ENCODE data around the gene MARK3. TPM values are rescaled to one million over a fixed set of nuclear protein-coding genes. Genes with fewer than 3 reads are reported as not detected.

The MARK3 gene
- total and polyA plus RNA-seq, 2 of the 4 experiments (the other 2 are of a cell fraction), result 78.5 to 80.5 TPM

GRCh38 chr14:103391048-103391447 lies 5.8 kb downstream of the MARK3 start:
- POLR2A ChIA-PET (ENCODE audit: unreplicated experiment), result interaction anchor here (0.6 to 0.8 kb wide), 2 partner anchors 57 to 321 kb away, joined by 3 to 9 read pairs; partner anchors contain the start of gene EIF5
- no CpG with 5 or more reads among the region's 4 CpGs for WGBS, 2 experiments (ENCODE audit: extremely low coverage in 2 of 2, insufficient read length in 1 of 2)
- Histone ChIP-seq H3K4me2 (ENCODE audit: low read depth, low read length) (no peak overlapping the region), H3K23ac (ENCODE audit: low read depth, low read length) (no peak overlapping the region), H3K9ac (ENCODE audit: low read depth, low read length) (no peak overlapping the region), H3K79me1 (ENCODE audit: low read depth in 1 of 2, low read length in 2 of 2) (peaks cover 0 to 39% of the 10 kb centered on the region in 2 experiments; a peak in 2 of 4 replicates), H2BK15ac (ENCODE audit: low read depth, low read length) (no peak overlapping the region), H3K27me3 (ENCODE audit: control insufficient read depth, insufficient read depth, low read length) (no peaks in the 10 kb centered on the region), H3K56ac (ENCODE audit: extremely low read depth, insufficient read depth, low read length) (no peak overlapping the region), H2AFZ (replicated peaks; ENCODE audit: low read length, poor library complexity) (no peak overlapping the region), H3K14ac (replicated peaks; ENCODE audit: low read depth, low read length) (no peak overlapping the region), H4K5ac (ENCODE audit: low read depth, low read length) (no peak overlapping the region), H2BK5ac (ENCODE audit: low read depth, low read length, poor library complexity, severe bottlenecking) (no peak overlapping the region), H4K91ac (ENCODE audit: insufficient read depth, low read depth, low read length) (no peak overlapping the region), H2AK5ac (ENCODE audit: low read depth, low read length) (no peak overlapping the region), H2BK120ac (ENCODE audit: low read depth, low read length) (no peak overlapping the region), H2BK20ac (ENCODE audit: low read depth, low read length) (no peak overlapping the region), H3K4me3 (ENCODE audit: insufficient read depth, low read depth, low read length) (no peak overlapping the region), H4K8ac (ENCODE audit: low read depth in 2 of 2, low read length in 2 of 2) (no peak overlapping the region), H3K27ac (ENCODE audit: insufficient read depth, low read length) (no peak overlapping the region), H4K20me1 (ENCODE audit: insufficient read depth, low read length) (peaks cover 94% of the 10 kb centered on the region), H3K4me1 (ENCODE audit: control insufficient read depth, insufficient read depth, low read length) (peaks cover 17% of the 10 kb centered on the region), H3K9me3 (ENCODE audit: control insufficient read depth, insufficient read depth, low read length) (no peaks in the 10 kb centered on the region), H3K18ac (ENCODE audit: low read depth, low read length) (no peak overlapping the region), H3K9me1 (ENCODE audit: insufficient read depth, low read length) (peaks cover 12% of the 10 kb centered on the region), H2AK9ac (replicated peaks; ENCODE audit: low read depth, low read length, poor library complexity) (no peak overlapping the region), H3K36me3 (ENCODE audit: control insufficient read depth, insufficient read depth, low read length) (no peaks in the 10 kb centered on the region), H3K4ac (ENCODE audit: low read depth, low read length) (no peak overlapping the region)
- in situ Hi-C loops (cut with MboI; ENCODE audit: low sequenced_read_pairs) (no loop called here), dilution Hi-C loops (cut with HindIII; ENCODE audit: low sequenced_read_pairs, unreplicated experiment) (no loop called here), intact Hi-C loops (cut with micrococcal nuclease) (loop anchor here (2.0 kb wide), 1 partner anchor 46 kb away; no protein-coding TSS in a partner anchor)
- no peak for TF ChIP-seq POLR2A (IDR thresholded peaks at IDR 0.05; ENCODE audit: low read depth, low read length)
- TF ChIP-seq MXI1 (IDR thresholded peaks at IDR 0.05; ENCODE audit: borderline replicate concordance, low read depth, low read length), result no peak
- no peak for TF ChIP-seq RCOR1 (IDR thresholded peaks at IDR 0.05; ENCODE audit: insufficient replicate concordance, low read length)
- TF ChIP-seq FOS (IDR thresholded peaks at IDR 0.05; ENCODE audit: low read depth, low read length), result no peak
- peak; percentile 13; the same call in 1 of the 2 replicates for TF ChIP-seq CEBPB (IDR thresholded peaks at IDR 0.05; ENCODE audit: low read depth, low read length)
- TF ChIP-seq, protein P1, sequence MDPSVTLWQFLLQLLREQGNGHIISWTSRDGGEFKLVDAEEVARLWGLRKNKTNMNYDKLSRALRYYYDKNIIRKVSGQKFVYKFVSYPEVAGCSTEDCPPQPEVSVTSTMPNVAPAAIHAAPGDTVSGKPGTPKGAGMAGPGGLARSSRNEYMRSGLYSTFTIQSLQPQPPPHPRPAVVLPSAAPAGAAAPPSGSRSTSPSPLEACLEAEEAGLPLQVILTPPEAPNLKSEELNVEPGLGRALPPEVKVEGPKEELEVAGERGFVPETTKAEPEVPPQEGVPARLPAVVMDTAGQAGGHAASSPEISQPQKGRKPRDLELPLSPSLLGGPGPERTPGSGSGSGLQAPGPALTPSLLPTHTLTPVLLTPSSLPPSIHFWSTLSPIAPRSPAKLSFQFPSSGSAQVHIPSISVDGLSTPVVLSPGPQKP (IDR thresholded peaks at IDR 0.05; ENCODE audit: borderline replicate concordance, low read depth, low read length), result no peak
- TF ChIP-seq, protein P2, sequence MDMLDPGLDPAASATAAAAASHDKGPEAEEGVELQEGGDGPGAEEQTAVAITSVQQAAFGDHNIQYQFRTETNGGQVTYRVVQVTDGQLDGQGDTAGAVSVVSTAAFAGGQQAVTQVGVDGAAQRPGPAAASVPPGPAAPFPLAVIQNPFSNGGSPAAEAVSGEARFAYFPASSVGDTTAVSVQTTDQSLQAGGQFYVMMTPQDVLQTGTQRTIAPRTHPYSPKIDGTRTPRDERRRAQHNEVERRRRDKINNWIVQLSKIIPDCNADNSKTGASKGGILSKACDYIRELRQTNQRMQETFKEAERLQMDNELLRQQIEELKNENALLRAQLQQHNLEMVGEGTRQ (IDR thresholded peaks at IDR 0.05; ENCODE audit: low read depth, low read length), result no peak
- peak; percentile 70 for TF ChIP-seq CTCF (conservative IDR thresholded peaks at IDR 0.05; ENCODE audit: low read depth, low read length)
- peak; percentile 57 for TF ChIP-seq RAD21 (IDR thresholded peaks at IDR 0.05; ENCODE audit: low read length)
- no peak for TF ChIP-seq CHD1 (IDR thresholded peaks at IDR 0.05; ENCODE audit: low read depth, low read length)
- TF ChIP-seq MAFK (IDR thresholded peaks at IDR 0.05; ENCODE audit: low read depth, low read length), result no peak
- no peak for TF ChIP-seq MAZ (IDR thresholded peaks at IDR 0.05; ENCODE audit: borderline replicate concordance, low read depth, low read length)
- TF ChIP-seq SMC3 (IDR thresholded peaks at IDR 0.05; ENCODE audit: low read depth, low read length), result no peak; the same call in none of the 2 replicates
- DNase-seq (peak; percentile 87), ATAC-seq (ENCODE audit: low read depth) (peak; percentile 65)
- no TSS peak for BruUV-seq (replicated peaks)
- CTCF ChIA-PET, result interaction anchor here (0.6 to 2.0 kb wide), 15 partner anchors 9 to 1351 kb away, joined by 3 to 17 read pairs (median 4); no protein-coding TSS in a partner anchor

Measured in IMR-90 (cell line).